GM12892 (cell line): ENCODE measurements around the gene C1QB.

Experiments used
- POLR2A ChIP-seq: IDR thresholded peaks from 2 replicates; pipeline ENCODE4 v1.6.1; 2011; ENCODE audit warnings: low read depth, low read length, control low read depth
- POLR2AphosphoS5 ChIP-seq: IDR thresholded peaks from 2 replicates; pipeline ENCODE4 v1.6.1; 2011; ENCODE audit warnings: low read depth, low read length, control low read depth
- TAF1 ChIP-seq: IDR thresholded peaks from 2 replicates; pipeline ENCODE4 v1.6.1; 2011; ENCODE audit warnings: low read depth, mild to moderate bottlenecking, control low read depth, low read length, borderline replicate concordance

- TF ChIP-seq TAF1 (no peak), POLR2A (no peak), POLR2AphosphoS5 (no peak)
Measured at GRCh38 chr1:22677931-22678896, 25.2 kb downstream of the C1QB start.
